Kidney (tissue), 14 donors: ENCODE data around the gene ABHD11. TPM values are rescaled to one million over a fixed set of nuclear protein-coding genes. Genes with fewer than 3 reads are reported as not detected.
A peak's percentile ranks its signal among the peaks of the same experiment; 100 is the strongest.

Experiments
- DNase-seq, 5 donors: peaks; one replicate each; pipeline ENCODE4 v3.0.0-alpha.2; 2013 to 2020
- FAIRE-seq: peaks from 2 replicates; lab custom pipeline; 2012; peaks lifted over from hg19 to GRCh38; lab: Jason Lieb, UNC
- H3K27ac ChIP-seq, 2 donors: one replicate each; pipeline ENCODE4 v1.7.0; 2013; ENCODE audit warnings: low read depth in 2 of 2, low read length in 2 of 2, inconsistent platforms in 1 of 2
- H3K27me3 ChIP-seq: one replicate; pipeline ENCODE4 v1.7.1; 2013; ENCODE audit warnings: low read length, inconsistent platforms; ENCODE audit not compliant: control insufficient read depth, insufficient read depth
- H3K36me3 ChIP-seq, 3 donors: one replicate each; pipeline versions ENCODE4 v1.7.0 to v1.7.1; 2013; ENCODE audit warnings: low read length in 3 of 3, control low read depth in 1 of 3, inconsistent platforms in 1 of 3; ENCODE audit not compliant: insufficient read depth in 3 of 3, control insufficient read depth in 2 of 3
- H3K4me1 ChIP-seq, 3 donors: one replicate each; pipeline versions ENCODE4 v1.7.0 to v1.7.1; 2013; ENCODE audit warnings: low read length in 3 of 3, inconsistent platforms in 1 of 3, low read depth in 1 of 3; ENCODE audit not compliant: control insufficient read depth in 2 of 3, insufficient read depth in 2 of 3
- H3K4me3 ChIP-seq, 3 donors: one replicate each; pipeline versions ENCODE4 v1.7.0 to v1.8.1; 2013; ENCODE audit warnings: low read length in 3 of 3, control low read depth in 1 of 3, inconsistent platforms in 1 of 3
- H3K9ac ChIP-seq, 3 donors: one replicate each; pipeline versions ENCODE4 v1.7.0 to v1.7.1; 2013; ENCODE audit warnings: low read length in 3 of 3, control low read depth in 1 of 3, inconsistent platforms in 1 of 3
- H3K9me3 ChIP-seq, 3 donors: one replicate each; pipeline versions ENCODE4 v1.7.0 to v1.7.1; 2013; ENCODE audit warnings: low read length in 3 of 3, control low read depth in 1 of 3, inconsistent platforms in 1 of 3; ENCODE audit not compliant: control insufficient read depth in 2 of 3, insufficient read depth in 1 of 3
- CTCF ChIP-seq: IDR thresholded peaks from 3 replicates; pipeline ENCODE4 v1.5.1; 2012; ENCODE audit warnings: mild to moderate bottlenecking, moderate library complexity, borderline replicate concordance; ENCODE audit not compliant: insufficient read depth; ENCODE audit errors: extremely low read depth
- intact Hi-C: fragments of 100-400 bp; cut with DNase I; formaldehyde crosslinking; loops from one replicate; pipeline ENCODE4 v1.11.1; 2022
- polyA plus RNA-seq: library from polyadenylated mRNA; stranded (reverse); fragments of 350-450 nt; fragmentation: Illumina TruSeq; extraction: RNeasy Lipid Tissue Mini Kit (QIAGEN cat#74804); gene quantifications from one replicate; pipeline ENCODE4 v1.2.3, GENCODE V29; 2014; ENCODE audit warnings: low read depth, low replicate concordance; ENCODE audit not compliant: insufficient read depth
- total RNA-seq: library from RNA; stranded (reverse); fragmentation: NEBNext Ultra II Directional; extraction: Animal tissue kit (Norgen Biotek cat#: 25700); gene quantifications from one replicate; pipeline ENCODE4 v1.2.1, GENCODE V29; 2021
- donor health status: control.
- donor health status: control.
- donor health status: control.
- donor health status: control.
- donor health status: control.
- donor health status: DM: yes; HTN: yes; CAD: no.
- donor health status: Normal renal cell carcinoma (clear cell type).

ABHD11 gene
- total and polyA plus RNA-seq, 2 donors from 2014 or later = 55.3 to 95.7 TPM

- DNase-seq (peak in 1 of 5 donors; percentile 55), FAIRE-seq (no peak)
- no peaks in the 10 kb centered on the region for H3K36me3 ChIP-seq
- no peak overlapping the region for H3K4me3 ChIP-seq
- no peaks in the 10 kb centered on the region for H3K4me1 ChIP-seq
- H3K27ac ChIP-seq = no peak overlapping the region
- H3K9ac ChIP-seq = no peak overlapping the region
- no peaks in the 10 kb centered on the region for H3K27me3 ChIP-seq
- intact Hi-C loops = no loop called here
- TF ChIP-seq CTCF = no peak
- no peaks in the 10 kb centered on the region for H3K9me3 ChIP-seq
These were observed 33.7 kb downstream of the ABHD11 start for GRCh38 chr7:73704640-73705550.

GRCh38 chr7:73703757-73704639, 34.6 kb downstream of the ABHD11 start:
- Histone ChIP-seq H3K27ac (no peak overlapping the region), H3K4me3 (peak overlapping the region in 1 of 3 donors; percentile 6), H3K9ac (no peak overlapping the region), H3K4me1 (no peaks in the 10 kb centered on the region), H3K9me3 (no peaks in the 10 kb centered on the region), H3K36me3 (no peaks in the 10 kb centered on the region), H3K27me3 (no peaks in the 10 kb centered on the region)
- DNase-seq (peak in 4 of 5 donors; percentile 82 to 94 (median 88)), FAIRE-seq (no peak)
- intact Hi-C loops = no loop called here
- TF ChIP-seq CTCF = no peak

- Histone ChIP-seq H3K27ac (no peak overlapping the region), H3K9ac (no peak overlapping the region), H3K36me3 (peaks cover 0 to 2% (median 0%) of the 10 kb centered on the region in 3 donors), H3K4me3 (no peak overlapping the region), H3K9me3 (no peaks in the 10 kb centered on the region), H3K27me3 (no peaks in the 10 kb centered on the region), H3K4me1 (no peaks in the 10 kb centered on the region)
- DNase-seq (no peak), FAIRE-seq (no peak)
- intact Hi-C loops = no loop called here
- TF ChIP-seq CTCF = no peak
These were observed 35.4 kb downstream of the ABHD11 start for GRCh38 chr7:73703225-73703624.
